Activated naive CD8-positive, alpha-beta T cell (primary cell): ENCODE results near the gene PLCG1.

ENCODE experiments used
- H3K27ac Mint-ChIP-seq: one replicate; pipeline ENCODE4 v1.8.0; 2021; ENCODE audit warnings: mixed read lengths
- H3K27me3 Mint-ChIP-seq: one replicate; pipeline ENCODE4 v1.8.0; 2021; ENCODE audit warnings: mixed read lengths
- H3K36me3 Mint-ChIP-seq: one replicate; pipeline ENCODE4 v1.8.0; 2021; ENCODE audit warnings: mixed read lengths
- H3K4me1 Mint-ChIP-seq: one replicate; pipeline ENCODE4 v1.8.0; 2021; ENCODE audit warnings: low read depth, mixed read lengths
- H3K4me3 Mint-ChIP-seq: one replicate; pipeline ENCODE4 v1.8.0; 2021; ENCODE audit warnings: mild to moderate bottlenecking, mixed read lengths
- H3K9me3 Mint-ChIP-seq: one replicate; pipeline ENCODE4 v1.8.0; 2021; ENCODE audit warnings: low read depth, mixed read lengths

PLCG1 gene

DNA sequence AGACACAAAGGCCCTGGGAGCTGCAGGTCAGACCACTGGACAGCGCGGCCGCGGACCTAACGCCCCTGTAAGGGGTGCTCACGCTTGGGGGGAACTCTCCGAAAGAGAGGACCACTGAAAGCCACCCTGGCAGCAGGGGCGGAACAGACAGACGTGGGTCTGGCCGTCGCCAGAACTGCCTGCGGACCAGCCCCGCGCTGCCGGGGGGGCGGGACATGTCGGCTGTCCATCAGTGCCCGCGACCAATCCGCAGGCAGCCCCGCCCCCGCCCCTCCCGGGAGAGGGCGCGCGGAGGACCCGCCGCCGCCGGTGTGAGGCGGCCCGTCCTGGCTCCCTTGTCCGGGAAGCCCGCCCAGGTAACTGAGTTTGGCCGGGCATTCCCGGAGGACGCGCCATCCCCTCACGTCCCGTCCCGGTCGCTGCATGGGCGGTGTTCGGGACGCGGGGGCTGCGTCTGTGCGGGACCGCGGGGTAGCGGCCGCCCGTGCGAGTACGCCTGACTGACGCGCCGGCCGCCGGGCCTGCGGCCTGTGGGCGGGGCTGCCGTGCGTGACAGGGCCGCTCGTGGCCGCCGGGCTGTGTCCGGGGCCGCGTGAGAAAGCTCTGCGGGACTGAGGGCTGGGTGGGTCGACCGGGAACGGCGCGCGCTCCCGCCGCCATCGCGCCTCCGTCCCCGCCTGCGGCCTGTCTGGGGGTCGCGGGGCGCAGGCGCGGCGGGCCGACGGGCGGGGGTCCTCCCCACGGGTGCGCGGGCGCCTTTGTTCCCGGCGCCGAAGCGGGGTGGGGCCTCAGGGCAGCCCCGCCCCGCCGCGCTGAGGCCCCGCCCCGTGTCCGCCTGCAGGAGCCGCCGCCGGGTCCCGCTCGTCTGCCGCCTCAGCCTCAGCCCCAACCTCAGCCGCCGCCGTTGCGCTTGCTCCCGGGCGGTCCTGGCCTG is at the start of gene PLCG1:
Gene PLCG1, plus strand, starts transcription at position 864 of the 934 bp plus-strand sequence. CDS start 99 bp downstream, outside the sequence.
- peaks cover 4% of the 10 kb centered on the region for H3K36me3 Mint-ChIP-seq
- H3K27ac Mint-ChIP-seq, result peak within 1 kb of the TSS; percentile 96
- H3K27me3 Mint-ChIP-seq, result no peaks in the 10 kb centered on the region
- H3K9me3 Mint-ChIP-seq, result no peaks in the 10 kb centered on the region
- H3K4me3 Mint-ChIP-seq, result peak within 1 kb of the TSS; percentile 93
- H3K4me1 Mint-ChIP-seq, result peaks cover 52% of the 10 kb centered on the region

DNA sequence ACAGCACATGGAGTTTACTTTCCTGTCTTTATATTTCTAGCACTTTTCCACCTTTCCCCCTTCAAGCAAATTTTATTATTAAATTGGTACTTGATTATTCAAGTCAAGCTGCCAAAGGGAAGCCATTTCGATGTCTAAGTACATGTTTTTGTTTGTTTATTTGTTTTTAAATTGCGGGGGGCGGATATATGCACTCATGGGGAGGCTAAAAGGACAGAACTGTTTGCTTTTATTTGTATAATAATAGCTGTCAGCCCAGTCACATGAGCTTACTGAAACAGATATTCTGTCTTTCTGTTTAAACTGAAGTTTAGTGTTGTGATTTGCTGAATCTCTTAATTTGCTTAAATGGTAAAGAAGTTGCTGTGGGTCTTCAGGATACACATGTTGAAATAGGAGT is 49.6 kb upstream of the PLCG1 start:
- H3K9me3 Mint-ChIP-seq, result no peaks in the 10 kb centered on the region

DNA sequence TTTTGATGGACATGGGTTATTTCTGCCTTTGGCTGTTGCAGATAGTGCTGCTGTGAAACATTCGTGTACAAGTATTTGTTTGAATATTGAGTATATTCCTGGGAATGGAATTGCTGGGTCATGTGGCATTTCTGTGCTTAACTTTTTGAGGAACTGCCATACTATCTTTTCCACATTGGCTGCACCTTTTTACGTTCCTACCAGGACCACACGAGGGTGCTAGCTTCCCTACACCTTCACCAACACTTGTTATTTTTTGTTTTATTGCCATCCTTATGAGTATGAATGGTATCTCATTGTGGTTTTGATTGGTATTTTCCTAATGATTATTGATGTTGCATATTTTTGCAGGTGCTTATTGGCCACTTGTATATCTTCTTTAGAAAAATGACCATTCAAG is 47.8 kb upstream of the PLCG1 start:
- no peak overlapping the region for H3K27ac Mint-ChIP-seq
- H3K27me3 Mint-ChIP-seq, result no peaks in the 10 kb centered on the region
- no peak overlapping the region for H3K4me3 Mint-ChIP-seq
- H3K36me3 Mint-ChIP-seq, result peaks cover 9% of the 10 kb centered on the region
- no peaks in the 10 kb centered on the region for H3K9me3 Mint-ChIP-seq
- H3K4me1 Mint-ChIP-seq, result peaks cover 23% of the 10 kb centered on the region

More for the DNA sequence above, 49.6 kb upstream of the PLCG1 start:
- no peak overlapping the region for H3K4me3 Mint-ChIP-seq
- no peak overlapping the region for H3K27ac Mint-ChIP-seq
- peaks cover 23% of the 10 kb centered on the region for H3K4me1 Mint-ChIP-seq
- peaks cover 9% of the 10 kb centered on the region for H3K36me3 Mint-ChIP-seq
- no peaks in the 10 kb centered on the region for H3K27me3 Mint-ChIP-seq

DNA sequence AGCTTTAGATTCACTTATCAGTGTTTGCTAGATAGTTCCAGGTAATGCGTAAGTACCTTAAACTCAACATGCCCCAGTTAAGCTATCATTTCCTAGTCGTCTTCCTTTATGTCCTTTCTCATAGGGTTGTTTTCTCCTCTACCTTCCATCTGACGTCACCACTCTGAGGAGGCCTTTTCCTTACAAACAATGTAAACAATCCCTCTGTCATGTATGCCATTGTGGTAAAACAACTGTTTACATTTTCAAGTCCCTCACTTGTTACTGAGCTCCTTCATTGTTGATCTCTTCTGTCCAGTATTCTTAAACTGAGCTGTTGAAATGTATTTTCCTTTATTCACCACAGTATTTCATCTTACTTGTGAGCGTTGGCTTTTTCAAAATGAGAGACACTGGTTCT is 45.4 kb upstream of the PLCG1 start:
- Mint-ChIP-seq H3K4me1 (peaks cover 11% of the 10 kb centered on the region), H3K36me3 (peaks cover 7% of the 10 kb centered on the region), H3K27ac (peak overlapping the region; percentile 47), H3K27me3 (no peaks in the 10 kb centered on the region), H3K4me3 (no peak overlapping the region), H3K9me3 (no peaks in the 10 kb centered on the region)

DNA sequence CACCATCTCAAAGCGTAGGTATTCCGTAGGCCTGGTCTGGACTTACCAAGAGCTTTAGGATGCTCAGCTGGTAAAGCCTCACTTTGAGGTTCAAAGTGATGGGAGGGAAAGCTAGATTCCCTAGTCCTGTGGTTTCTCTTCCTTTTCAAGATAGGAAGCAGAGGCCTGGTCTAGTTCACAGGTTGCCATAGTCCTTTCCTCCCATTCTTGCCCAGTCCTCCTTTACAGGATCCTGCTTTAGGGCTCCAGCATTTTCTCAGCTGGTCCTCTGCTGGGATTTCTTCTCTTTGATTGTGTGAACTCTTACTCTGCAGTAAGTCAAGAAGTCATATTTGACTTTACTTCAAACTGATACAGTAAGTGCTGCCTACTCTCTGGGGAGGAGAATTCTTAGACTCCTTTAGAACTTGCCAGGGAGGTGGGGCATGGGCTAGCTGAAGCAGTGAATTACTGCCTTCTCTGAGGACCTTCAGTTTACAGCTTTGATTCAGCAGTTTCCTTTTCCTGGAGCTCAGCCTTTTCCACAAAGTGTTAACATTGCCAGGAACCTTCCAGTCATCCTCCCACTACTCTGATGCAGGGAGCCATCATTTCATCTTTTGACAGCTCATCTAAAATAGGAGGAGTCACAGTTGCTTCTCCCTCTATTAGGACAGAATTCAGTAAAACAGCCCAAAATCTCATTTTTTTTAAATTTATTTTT is 42.8 kb upstream of the PLCG1 start:
- Mint-ChIP-seq H3K9me3 (no peaks in the 10 kb centered on the region), H3K27ac (peak overlapping the region; percentile 24), H3K4me1 (peaks cover 8% of the 10 kb centered on the region), H3K36me3 (peaks cover 12% of the 10 kb centered on the region), H3K4me3 (no peak overlapping the region), H3K27me3 (no peaks in the 10 kb centered on the region)

DNA sequence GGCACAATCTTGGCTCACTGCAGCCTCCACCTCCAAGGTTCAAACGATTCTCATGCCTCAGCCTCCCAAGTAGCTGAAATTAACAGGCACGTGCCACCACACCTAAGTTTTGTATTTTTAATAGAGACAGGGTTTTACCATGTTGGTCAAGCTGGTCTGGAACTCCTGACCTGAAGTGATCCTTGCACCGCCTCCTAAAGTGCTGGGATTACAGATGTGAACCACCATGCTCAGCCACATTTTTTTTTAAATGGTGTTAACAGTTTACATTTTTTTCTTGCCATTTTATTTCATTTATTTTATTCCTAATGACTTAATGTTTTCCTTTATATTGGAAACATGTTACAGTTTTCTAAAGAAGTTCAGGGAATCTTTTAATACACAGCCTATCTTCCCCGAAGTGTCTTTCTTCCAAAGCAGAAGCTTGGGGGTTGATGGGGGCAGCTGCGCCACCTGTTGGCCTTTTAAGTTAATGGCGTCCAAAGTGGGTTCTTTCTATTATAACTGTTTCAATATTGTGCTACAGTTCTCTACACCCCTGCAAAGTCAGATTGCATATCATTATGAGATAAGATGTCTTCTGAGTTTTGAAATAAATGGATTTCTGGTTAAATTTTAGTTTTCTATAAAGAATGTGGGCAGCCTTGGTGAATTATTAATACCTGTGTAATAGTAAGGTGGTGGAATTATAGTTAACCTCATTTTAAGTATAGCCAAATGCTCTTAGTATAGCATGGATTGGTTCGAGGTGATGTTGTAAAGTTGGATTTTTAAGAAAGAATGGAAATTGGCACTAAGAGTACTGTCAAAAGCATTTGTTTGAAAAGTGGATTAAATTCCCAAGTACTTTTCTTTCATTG is 42.0 kb upstream of the PLCG1 start:
- peaks cover 16% of the 10 kb centered on the region for H3K36me3 Mint-ChIP-seq

DNA sequence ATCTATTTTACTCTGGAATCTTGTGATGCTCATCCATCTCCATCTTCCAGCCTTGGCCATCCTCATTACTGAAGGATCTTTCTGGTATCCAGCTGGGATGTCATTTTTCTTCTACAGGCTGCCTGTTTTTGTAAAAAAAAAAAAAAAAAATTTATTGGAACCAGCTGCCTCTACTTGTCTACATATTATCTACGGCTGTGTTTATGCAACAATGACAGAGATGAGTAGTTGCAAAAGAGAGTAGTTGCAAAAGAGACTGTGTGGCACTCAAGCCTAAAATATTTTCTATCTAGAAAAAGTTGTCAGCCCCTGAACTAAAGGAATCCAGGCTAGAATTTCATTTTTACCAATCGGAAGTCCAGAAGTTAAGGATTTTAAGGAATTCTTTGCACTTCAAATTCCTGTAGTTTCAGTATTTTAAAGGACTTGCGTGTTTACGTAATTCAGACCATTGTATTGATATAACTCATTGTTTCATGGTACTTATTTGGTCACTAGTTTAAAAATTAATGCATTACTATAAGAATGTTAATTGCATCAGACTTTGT is 38.6 kb upstream of the PLCG1 start:
- H3K9me3 Mint-ChIP-seq, result no peaks in the 10 kb centered on the region
- H3K36me3 Mint-ChIP-seq, result peaks cover 26% of the 10 kb centered on the region
- H3K27me3 Mint-ChIP-seq, result no peaks in the 10 kb centered on the region
- no peak overlapping the region for H3K27ac Mint-ChIP-seq
- H3K4me1 Mint-ChIP-seq, result peaks cover 8% of the 10 kb centered on the region
- no peak overlapping the region for H3K4me3 Mint-ChIP-seq

More for the DNA sequence above, 42.0 kb upstream of the PLCG1 start:
- no peak overlapping the region for H3K4me3 Mint-ChIP-seq
- H3K27ac Mint-ChIP-seq, result peak overlapping the region; percentile 54
- no peaks in the 10 kb centered on the region for H3K9me3 Mint-ChIP-seq
- H3K27me3 Mint-ChIP-seq, result no peaks in the 10 kb centered on the region
- peaks cover 8% of the 10 kb centered on the region for H3K4me1 Mint-ChIP-seq

DNA sequence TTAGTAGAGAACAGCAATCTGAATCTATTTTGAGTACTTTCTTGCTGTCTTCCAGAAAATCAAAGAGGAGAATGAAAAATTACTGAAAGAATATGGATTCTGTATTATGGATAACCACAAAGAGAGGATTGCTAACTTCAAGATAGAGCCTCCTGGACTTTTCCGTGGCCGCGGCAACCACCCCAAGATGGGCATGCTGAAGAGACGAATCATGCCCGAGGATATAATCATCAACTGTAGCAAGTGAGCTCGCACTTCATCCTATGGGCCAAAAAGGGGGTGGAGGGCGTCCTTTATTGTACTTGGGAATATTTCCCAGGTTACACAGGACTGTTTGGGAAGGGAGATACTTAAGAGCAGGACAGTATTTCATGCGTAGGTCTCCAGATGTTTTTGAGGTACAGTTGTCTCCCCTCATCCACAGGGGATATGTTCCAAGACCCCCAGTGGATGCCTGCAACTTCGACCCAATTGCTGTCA is 37.3 kb upstream of the PLCG1 start:
- no peaks in the 10 kb centered on the region for H3K9me3 Mint-ChIP-seq
- H3K4me3 Mint-ChIP-seq, result no peak overlapping the region
- H3K36me3 Mint-ChIP-seq, result peaks cover 31% of the 10 kb centered on the region
- H3K4me1 Mint-ChIP-seq, result peaks cover 5% of the 10 kb centered on the region
- no peak overlapping the region for H3K27ac Mint-ChIP-seq
- H3K27me3 Mint-ChIP-seq, result no peaks in the 10 kb centered on the region

DNA sequence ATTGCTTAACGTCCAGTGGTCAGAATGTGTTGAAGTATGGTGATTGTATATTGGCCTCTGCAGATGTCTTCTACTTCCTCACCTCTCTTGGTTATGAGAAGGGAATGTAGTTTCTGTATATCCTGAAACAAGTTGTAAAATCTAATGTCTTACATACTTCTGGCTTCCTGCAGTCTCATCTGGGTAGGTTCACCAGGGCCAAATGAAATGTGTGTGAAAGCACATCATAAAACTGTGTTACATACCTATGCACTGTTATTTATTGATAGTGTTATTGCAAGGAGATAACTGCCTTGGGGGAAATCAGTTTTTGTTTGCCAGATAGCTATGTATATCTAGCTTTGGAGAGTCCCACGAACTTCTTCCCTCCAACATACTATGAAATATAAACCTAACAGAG is 35.7 kb upstream of the PLCG1 start:
- no peak overlapping the region for H3K27ac Mint-ChIP-seq
- no peaks in the 10 kb centered on the region for H3K9me3 Mint-ChIP-seq
- no peak overlapping the region for H3K4me3 Mint-ChIP-seq
- no peaks in the 10 kb centered on the region for H3K27me3 Mint-ChIP-seq
- H3K4me1 Mint-ChIP-seq, result no peaks in the 10 kb centered on the region
- peaks cover 28% of the 10 kb centered on the region for H3K36me3 Mint-ChIP-seq

DNA sequence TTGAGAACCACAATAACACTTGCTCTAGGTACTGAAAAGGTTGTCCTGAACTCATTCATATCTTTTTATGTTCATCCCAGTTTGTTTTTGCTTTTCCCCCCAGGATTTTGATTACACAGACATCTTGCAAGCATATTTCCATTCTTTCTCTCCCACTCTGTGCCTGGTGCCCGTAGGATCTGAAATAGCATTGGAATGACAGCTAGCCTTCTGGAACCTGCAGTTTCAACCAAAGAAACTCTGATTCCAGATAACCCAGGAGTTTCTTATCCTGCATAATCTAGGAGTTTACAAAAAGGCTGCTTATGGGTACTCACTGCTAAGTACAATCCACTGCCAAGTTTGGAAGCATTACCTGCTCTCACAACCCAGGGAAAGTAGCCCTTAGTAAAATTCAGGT is 28.8 kb upstream of the PLCG1 start:
- no peaks in the 10 kb centered on the region for H3K9me3 Mint-ChIP-seq
- H3K27ac Mint-ChIP-seq, result no peak overlapping the region
- H3K4me3 Mint-ChIP-seq, result no peak overlapping the region

DNA sequence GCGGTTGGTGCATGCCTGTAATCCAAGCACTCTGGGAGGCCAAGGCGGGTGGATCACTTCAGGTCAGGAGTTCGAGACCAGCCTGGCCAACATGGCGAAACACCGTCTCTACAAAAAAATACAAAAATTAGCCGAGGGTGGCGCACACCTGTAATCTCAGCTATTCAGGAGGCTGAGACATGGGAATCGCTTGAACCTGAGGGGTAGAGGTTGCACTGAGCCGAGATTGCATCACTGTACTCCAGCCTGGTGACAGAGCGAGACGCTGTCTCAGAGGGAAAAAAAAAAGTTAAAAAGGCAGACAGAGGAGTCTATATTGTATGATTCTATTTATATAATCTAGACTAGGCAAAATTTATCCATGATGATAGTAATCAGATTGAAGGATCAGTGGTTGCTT is 27.3 kb upstream of the PLCG1 start:
- H3K4me1 Mint-ChIP-seq, result peaks cover 2% of the 10 kb centered on the region
- no peaks in the 10 kb centered on the region for H3K36me3 Mint-ChIP-seq

More for the DNA sequence above, 28.8 kb upstream of the PLCG1 start:
- peaks cover 2% of the 10 kb centered on the region for H3K4me1 Mint-ChIP-seq
- H3K36me3 Mint-ChIP-seq, result peaks cover 5% of the 10 kb centered on the region
- no peaks in the 10 kb centered on the region for H3K27me3 Mint-ChIP-seq

DNA sequence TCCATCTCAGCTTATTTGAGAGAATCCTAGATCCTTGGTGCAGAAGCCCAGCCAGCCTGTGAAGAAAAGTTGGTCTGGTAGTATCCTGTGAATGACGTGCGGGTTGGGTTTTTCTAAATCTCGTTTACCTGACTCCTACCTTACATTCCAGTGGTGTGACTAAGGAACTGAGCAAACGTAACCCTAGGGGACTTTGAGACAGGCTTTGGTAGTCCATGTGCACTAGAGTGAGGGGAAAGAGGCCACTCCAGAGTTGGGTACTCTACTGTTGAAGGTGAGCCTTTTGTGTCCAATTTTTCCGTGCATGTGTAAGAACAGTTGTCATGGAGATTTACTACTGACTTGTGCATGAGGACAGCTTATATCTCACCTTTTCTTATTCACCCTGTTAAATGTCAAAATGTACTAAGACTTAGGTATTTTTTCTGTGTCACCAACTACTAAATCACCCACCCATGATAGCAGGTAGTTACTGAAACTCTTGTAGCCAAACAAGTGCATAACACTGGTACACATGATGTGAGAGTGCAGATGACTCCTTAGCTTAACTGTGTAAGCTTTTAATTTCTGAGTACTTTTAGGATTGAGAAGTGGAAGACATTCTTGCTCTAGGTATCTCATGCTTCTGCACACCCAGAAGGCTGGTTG is 26.3 kb upstream of the PLCG1 start:
- Mint-ChIP-seq H3K36me3 (peaks cover under 1% of the 10 kb centered on the region), H3K27me3 (no peaks in the 10 kb centered on the region), H3K27ac (peak overlapping the region; percentile 16), H3K9me3 (no peaks in the 10 kb centered on the region), H3K4me1 (peaks cover 2% of the 10 kb centered on the region), H3K4me3 (no peak overlapping the region)

More for the DNA sequence above, 27.3 kb upstream of the PLCG1 start:
- H3K27me3 Mint-ChIP-seq, result no peaks in the 10 kb centered on the region
- H3K27ac Mint-ChIP-seq, result no peak overlapping the region
- no peak overlapping the region for H3K4me3 Mint-ChIP-seq
- H3K9me3 Mint-ChIP-seq, result no peaks in the 10 kb centered on the region

DNA sequence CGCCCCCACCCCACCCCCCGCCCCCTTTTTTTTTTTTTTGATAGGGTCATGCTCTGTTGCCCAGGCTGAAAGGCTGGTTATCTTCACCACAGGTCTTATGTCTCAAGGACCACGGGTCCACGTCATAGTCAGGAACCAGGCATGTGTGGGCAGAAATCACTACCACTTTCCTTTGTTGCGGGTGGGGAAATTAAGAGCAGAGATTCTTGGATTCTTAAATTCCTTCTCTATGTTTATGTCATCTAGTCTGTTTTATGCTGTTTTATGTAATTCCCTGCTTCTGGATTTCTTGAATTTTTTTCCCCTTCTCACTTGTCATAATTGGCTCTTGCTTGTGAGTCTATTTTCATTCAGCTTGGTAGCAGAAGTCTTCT is 25.8 kb upstream of the PLCG1 start:
- no peaks in the 10 kb centered on the region for H3K27me3 Mint-ChIP-seq
- peaks cover 2% of the 10 kb centered on the region for H3K4me1 Mint-ChIP-seq
- no peak overlapping the region for H3K4me3 Mint-ChIP-seq
- no peaks in the 10 kb centered on the region for H3K9me3 Mint-ChIP-seq
- H3K36me3 Mint-ChIP-seq, result peaks cover 5% of the 10 kb centered on the region
- no peak overlapping the region for H3K27ac Mint-ChIP-seq
